Mucosa of gallbladder (tissue), 1 donor: ENCODE data around the gene HGD. TPM values are rescaled to one million over a fixed set of nuclear protein-coding genes. Genes with fewer than 3 reads are reported as not detected.
"Not testable (repeated sequence)": the region's sequence is repeated elsewhere in the genome, so short reads cannot be mapped to it uniquely, and the experiment has no call there.

Source experiments
- DNase-seq: peaks from one replicate; pipeline ENCODE4 v3.0.0-alpha.2; 2020; ENCODE audit warnings: low spot score
- total RNA-seq: library from RNA; stranded (reverse); gene quantifications from one replicate; pipeline ENCODE4 v1.2.1, GENCODE V29; 2021
- donor health status: DM: no; HTN: no; CAD: no.

Gene HGD
- total RNA-seq, 1 donor from 2014 or later: 211 TPM

DNA sequence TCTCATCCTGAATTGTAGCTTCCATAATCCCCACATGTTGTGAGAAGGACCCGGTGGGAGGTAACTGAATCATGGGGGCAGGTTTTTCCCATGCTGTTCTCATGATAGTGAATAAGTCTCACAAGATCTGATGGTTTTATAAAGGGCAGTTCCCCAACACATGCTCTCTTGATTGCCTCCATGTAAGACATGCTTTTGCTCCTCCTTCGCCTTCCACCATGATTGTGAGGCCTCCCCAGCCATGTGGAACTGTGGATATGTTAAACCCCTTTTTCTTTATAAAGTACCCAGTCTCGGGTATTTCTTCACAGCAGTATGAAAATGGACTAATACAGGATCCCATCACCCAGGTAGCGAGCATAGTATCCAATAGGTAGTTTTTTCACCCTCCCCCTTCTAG lies 43.2 kb downstream of the HGD start:
- not testable (repeated sequence) for DNase-seq

- DNase-seq: no peak
These were observed 44.0 kb downstream of the HGD start for GRCh38 chr3:120637851-120638559.

- no peak for DNase-seq
These were observed 45.1 kb downstream of the HGD start for GRCh38 chr3:120636795-120637401.

- DNase-seq: no peak
These were observed 47.5 kb downstream of the HGD start for GRCh38 chr3:120634539-120634938.

- DNase-seq: no peak
These were observed 56.9 kb downstream of the HGD start for GRCh38 chr3:120625159-120625586.

DNA sequence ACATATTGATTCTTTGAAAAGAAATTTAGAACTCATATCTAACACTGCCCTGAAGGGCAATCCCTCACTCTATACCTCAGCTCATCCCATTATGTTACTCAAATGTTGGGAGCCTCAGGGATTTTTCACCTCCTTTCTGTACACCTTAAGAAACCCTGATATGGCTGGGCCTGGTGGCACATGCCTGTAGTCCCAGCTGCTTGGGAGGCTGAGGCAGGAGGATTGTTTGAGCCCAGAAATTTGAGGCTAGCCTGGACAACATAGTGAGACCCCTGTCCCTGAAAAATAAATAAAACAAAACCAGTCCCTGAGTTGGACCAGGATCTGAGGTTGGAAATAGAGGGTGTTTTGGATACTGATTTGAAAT lies 58.3 kb downstream of the HGD start:
- no peak for DNase-seq

DNA sequence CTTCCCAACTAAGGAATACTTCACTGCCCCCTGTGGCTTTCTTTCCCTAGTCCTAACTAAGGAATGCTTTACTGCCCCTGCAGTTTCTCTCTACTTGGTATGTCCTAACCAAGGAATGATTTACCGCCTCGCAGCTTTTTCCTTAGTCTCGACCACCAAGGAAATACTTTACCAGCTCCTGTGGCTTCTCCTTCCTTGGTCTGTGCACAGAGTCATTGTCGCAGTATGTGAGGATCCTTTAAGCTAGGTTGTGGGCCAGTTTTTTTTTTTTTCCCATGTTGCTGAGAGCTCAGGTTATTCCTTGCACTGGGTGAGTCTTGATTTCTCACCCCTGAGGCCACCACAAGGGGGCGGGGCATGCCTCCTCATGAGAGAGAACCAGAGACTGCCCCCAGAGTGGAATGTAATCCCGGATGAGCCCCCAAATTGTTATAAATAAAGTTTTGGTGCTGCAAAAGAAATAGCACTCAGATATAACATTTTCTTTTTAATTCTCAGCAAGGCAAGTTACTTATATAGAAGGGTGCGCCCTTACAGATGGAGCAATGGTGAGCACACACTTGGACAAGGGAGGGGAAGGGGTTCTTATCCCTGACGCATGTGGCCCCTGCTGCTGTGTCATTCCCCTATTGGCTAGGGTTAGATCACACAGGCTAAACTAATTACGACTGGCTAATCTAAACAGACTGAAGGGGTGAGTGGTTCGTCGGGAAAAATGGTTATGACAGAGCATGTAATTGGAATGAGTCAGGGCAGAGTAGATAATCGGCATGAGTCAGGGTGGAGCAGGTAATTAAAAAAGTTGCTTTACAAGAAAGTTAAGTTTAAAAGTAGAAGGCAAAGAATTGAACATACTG lies 58.9 kb downstream of the HGD start:
- no peak for DNase-seq

- DNase-seq: no peak
These were observed 59.6 kb downstream of the HGD start for GRCh38 chr3:120622457-120622856.

DNA sequence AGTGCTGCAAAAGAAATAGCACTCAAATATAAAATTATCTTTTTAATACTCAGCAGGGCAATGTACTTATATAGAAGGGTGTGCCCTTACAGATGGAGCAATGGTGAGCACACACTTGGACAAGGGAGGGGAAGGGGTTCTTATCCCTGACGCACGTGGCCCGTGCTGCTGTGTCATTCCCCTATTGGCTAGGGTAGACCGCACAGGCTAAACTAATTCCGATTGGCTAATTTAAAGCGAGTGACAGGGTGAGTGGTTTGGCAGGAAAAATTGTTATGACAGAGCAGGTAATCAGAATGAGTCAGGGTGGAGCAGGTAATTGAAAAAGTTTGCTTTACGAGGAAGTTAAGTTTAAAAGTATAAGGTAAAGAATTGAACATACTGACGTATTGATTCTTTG lies 65.3 kb downstream of the HGD start:
- not testable (repeated sequence) for DNase-seq

- no peak for DNase-seq
These were observed 66.0 kb downstream of the HGD start for GRCh38 chr3:120615847-120616609.

GRCh38 chr3:120614765-120615164 lies 67.3 kb downstream of the HGD start:
- no peak for DNase-seq

GRCh38 chr3:120608506-120608905 lies 73.5 kb downstream of the HGD start:
- DNase-seq: no peak

DNA sequence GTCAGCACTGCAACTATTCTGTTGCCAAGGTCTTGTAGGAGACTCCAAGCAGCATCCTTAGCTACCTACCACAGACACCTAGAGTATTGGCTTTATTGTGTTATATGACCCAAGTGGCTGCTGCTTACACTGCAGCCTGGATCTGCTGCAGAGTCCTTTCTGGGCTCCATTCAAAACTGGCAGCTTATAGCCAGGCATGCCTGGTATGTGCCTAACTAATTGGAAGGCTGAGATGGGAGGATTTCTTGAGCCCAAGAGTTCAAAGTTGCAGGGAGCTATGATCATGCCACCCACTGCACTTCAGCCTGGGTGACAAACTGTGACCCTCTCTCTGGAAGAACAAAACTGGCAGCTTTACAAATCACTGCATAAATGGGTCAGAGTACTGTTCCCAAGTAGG lies 77.3 kb downstream of the HGD start:
- no peak for DNase-seq

GRCh38 chr3:120604382-120604781 lies 77.7 kb downstream of the HGD start:
- DNase-seq: no peak

- DNase-seq: no peak
These were observed 79.4 kb downstream of the HGD start for GRCh38 chr3:120602682-120603081.

DNA sequence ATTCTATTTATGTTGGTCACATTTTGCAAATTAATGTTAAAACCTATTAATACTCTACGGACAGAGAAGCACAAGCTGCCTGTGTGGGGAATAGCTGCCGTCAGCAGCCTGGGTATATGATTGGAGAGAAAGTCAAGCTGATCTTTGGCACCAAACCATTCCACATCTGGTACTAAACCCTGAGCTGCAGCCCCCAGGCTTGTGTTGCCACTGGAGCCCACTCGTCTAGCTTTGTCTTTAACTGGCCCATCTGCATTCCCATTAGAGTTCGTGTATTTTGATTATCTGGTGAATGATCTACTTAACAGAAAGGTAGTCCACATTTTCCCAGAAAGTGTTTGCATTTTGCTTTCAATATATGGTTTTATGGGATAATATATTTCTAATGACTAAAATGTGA lies 80.5 kb downstream of the HGD start:
- DNase-seq: no peak

DNA sequence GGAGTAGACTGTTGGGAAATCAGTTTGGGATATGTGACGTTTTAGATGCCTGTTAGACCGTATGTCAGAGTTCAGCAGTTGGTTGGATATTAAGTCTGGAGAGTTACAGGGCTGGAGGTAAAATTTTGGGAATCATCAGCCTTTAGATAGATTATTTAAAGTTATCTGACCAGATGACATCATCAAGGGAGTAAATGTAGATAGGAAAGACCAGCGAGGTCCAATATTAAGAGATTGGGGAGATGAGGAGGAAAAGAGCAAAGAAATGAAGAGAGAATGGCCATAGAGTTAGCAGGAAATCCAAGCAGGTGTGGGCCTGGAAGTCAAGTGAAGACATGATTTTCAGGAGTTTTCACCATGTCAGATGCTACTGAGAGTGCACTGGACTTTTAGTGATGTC lies 82.8 kb downstream of the HGD start:
- DNase-seq: no peak

GRCh38 chr3:120597445-120598049 lies 84.5 kb downstream of the HGD start:
- no peak for DNase-seq

DNA sequence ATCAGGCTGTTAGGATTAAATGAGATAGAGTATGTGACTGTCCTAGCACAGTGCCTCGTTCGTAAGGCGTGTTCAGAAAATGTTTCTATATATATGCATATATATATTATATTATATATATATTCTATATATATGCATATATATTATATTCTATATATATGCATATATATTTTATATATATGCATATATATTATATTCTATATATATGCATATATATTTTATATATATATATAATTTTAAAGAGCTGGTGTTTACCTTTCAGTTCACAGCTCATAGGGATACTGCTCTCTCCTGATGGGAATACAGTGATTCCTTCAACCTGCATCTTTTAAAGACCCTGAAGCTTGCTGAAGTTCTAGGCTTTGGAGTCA lies 85.2 kb downstream of the HGD start:
- no peak for DNase-seq

- DNase-seq: peak; percentile 97
These were observed 85.8 kb downstream of the HGD start, which contains the start of gene NDUFB4 for GRCh38 chr3:120596116-120596852. Gene NDUFB4, plus strand, starts transcription at chr3:120596336. Its CDS starts 24 bp downstream, at chr3:120596360.

- DNase-seq: no peak
These were observed 86.3 kb downstream of the HGD start for GRCh38 chr3:120595788-120596115.
